ENCODE data around the gene ELAC1.

ELAC1 gene

DNA sequence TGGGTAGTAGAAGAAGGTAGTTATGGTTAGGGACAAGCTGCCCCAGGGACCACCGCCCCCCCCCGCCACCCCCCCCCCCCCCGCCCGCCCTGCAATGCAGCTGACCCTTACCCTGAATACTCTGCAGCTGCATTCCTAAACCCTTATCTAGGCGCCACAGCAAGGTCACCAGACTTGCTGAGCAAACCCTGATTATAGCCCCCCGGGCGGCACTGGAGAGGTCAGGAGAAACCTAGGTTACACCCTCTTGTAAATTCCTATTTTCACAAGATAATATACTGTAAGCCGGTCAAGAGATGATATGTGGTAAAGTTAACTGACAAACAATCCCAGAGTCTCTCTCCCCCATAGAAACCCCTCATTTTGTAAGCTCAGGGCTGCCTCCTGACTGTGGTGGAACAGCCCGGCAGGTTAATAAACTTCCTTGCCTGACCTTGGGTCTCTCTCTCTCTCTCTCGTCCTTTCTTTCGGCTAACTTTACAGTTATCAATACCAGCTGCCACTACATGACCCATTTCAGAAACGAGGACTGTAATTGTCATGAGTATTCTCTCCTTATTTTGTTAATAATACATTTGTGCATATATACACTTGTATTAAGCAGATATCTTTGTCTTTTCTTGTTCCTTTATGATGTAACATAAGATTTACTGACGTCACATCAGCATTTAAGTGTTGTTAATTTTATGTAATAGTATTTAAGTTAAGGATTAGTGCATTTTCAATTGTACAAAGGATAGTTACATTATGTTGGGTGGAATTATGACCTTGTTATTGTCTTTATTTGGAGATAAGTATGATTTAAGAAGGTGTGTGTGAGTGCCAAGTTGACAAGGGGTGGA, 39.3 kb downstream of the ELAC1 start:
- no peak overlapping the region for H3K4me3 ChIP-seq (ENCODE audit: low read length)

DNA sequence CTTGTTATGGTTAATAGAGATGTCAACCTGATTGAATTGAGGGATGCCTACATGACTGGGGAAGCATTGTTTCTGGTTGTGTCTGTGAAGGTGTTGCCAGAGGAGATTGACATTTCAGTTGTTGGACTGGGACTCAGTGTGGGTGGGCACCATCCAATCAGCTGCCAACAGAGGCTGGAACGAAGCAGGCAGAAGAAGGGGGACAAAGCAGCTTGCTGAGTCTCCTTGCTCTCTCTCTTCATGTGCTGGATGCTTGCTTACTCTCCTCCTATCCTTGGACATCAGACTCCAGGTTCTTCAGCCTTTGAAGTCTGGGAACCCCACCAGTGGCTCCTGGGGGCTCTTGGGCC, 39.9 kb downstream of the ELAC1 start:
- TF ChIP-seq, protein P1, sequence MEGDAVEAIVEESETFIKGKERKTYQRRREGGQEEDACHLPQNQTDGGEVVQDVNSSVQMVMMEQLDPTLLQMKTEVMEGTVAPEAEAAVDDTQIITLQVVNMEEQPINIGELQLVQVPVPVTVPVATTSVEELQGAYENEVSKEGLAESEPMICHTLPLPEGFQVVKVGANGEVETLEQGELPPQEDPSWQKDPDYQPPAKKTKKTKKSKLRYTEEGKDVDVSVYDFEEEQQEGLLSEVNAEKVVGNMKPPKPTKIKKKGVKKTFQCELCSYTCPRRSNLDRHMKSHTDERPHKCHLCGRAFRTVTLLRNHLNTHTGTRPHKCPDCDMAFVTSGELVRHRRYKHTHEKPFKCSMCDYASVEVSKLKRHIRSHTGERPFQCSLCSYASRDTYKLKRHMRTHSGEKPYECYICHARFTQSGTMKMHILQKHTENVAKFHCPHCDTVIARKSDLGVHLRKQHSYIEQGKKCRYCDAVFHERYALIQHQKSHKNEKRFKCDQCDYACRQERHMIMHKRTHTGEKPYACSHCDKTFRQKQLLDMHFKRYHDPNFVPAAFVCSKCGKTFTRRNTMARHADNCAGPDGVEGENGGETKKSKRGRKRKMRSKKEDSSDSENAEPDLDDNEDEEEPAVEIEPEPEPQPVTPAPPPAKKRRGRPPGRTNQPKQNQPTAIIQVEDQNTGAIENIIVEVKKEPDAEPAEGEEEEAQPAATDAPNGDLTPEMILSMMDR (conservative IDR thresholded peaks at IDR 0.05; ENCODE audit: low read length): no peak
- DNase-seq (ENCODE audit: low read depth): no peak
- no peak overlapping the region for H3K4me3 ChIP-seq (ENCODE audit: low read length)

More for the DNA sequence above, 39.3 kb downstream of the ELAC1 start:
- TF ChIP-seq, protein P1 (conservative IDR thresholded peaks at IDR 0.05; ENCODE audit: low read length): no peak
- DNase-seq (ENCODE audit: low read depth): no peak

DNA sequence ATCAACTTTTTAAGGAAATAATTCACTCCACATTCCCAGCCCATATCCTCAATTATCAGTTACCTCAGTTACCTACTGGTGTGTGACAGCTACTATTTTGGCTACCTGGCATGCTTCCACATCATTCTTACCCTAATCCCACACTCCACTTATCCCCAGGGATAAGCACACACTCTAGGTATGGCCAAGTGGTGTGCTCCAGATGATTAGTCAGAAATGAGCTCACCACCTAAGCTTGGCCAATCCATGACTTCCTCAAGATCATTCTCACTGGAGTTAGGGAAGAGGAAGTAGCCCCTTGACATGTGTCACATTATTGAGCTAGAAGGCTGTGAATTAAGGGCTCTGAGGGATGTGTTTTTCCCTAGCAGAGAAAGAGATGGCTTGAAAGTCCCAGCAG, 41.2 kb downstream of the ELAC1 start:
- DNase-seq (ENCODE audit: low read depth): no peak
- TF ChIP-seq, protein P1 (conservative IDR thresholded peaks at IDR 0.05; ENCODE audit: low read length): no peak

DNA sequence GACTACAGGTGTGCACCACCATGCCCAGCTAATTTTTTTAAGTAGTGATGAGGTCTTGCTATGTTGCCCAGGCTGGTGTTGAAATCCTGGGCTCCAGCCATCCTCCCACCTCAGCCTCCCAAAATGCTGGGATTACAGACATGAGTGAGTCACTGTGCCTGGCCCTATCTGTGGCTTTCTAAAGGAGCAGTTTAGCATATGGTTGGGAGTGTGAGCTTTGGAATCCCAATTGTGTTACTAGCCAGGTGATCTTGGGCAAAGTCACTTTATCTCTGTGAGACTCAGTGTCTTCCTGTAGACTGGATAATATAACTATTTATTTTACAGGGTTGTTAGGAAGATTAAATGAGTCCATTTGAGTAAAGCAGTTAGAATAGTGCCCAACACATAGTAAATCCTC, 42.4 kb downstream of the ELAC1 start:
- no peak overlapping the region for H3K4me3 ChIP-seq (ENCODE audit: low read length)
- TF ChIP-seq, protein P1 (conservative IDR thresholded peaks at IDR 0.05; ENCODE audit: low read length): no peak
- DNase-seq (ENCODE audit: low read depth): no peak

More for the DNA sequence above, 41.2 kb downstream of the ELAC1 start:
- no peak overlapping the region for H3K4me3 ChIP-seq (ENCODE audit: low read length)

DNA sequence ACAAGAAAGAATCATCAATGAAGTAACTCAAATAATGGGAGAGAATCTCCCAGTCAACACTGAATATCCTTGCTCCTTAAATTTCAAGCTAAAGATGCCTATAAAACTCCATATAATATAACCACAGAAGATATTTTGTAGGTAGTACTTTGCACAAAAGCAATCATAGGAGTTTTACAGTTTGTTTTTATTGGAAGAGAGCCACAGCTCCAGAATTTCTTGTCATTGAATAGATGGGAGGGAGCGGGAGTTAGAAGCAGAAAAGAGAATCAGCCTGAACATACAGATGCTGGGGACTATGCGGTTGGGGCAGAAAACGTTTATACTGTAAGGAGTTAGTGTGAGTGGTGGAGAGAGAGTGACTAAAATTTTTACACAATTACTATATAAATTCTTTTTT, 43.9 kb downstream of the ELAC1 start:
- no peak for DNase-seq (ENCODE audit: low read depth)
- TF ChIP-seq, protein P1 (conservative IDR thresholded peaks at IDR 0.05; ENCODE audit: low read length): no peak
- H3K4me3 ChIP-seq (ENCODE audit: low read length): no peak overlapping the region

DNA sequence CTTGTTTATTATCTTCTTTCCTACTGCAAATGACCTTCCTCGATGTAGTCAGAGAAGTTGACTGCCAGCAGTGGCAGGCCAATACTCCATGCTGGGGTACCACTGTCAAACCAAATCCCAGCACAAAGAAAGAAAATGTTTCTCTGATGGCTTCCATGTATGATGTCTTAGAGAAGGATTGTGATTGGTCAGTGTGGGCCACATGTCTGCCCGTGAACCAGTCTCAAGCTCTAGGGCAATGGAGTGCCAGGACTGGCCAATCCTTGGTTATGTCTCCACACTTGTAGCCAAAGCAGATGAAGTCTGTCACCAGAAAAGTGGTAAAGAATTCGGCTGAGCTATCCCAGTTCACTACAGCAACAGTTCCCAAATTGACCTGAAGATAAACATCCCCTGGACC, 44.6 kb downstream of the ELAC1 start:
- TF ChIP-seq, protein P1 (conservative IDR thresholded peaks at IDR 0.05; ENCODE audit: low read length): no peak
- DNase-seq (ENCODE audit: low read depth): no peak
- no peak overlapping the region for H3K4me3 ChIP-seq (ENCODE audit: low read length)

DNA sequence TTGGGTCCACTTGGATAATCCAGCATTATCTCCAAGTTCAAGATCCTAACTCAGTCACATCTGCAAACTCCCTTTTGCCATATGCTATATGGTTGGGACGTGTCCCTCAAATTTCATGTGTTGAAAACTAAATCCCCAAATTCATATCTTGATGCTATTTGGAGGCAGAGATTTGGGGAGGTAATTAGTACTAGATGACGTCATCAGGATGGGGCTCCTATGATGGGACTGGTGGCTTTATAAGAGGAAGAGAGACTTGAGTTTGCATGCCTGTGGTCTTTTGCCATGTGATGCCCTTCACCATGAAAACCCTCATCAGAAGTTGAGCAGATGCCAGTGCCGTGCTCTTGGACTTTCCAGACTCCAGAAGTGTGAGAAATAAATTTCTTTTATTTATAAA, 45.4 kb downstream of the ELAC1 start:
- TF ChIP-seq, protein P1 (conservative IDR thresholded peaks at IDR 0.05; ENCODE audit: low read length): no peak
- H3K4me3 ChIP-seq (ENCODE audit: low read length): no peak overlapping the region
- DNase-seq (ENCODE audit: low read depth): no peak
